Thoracic aorta (tissue), 2 donors: ENCODE data around the gene MAMDC4. TPM values are rescaled to one million over a fixed set of nuclear protein-coding genes. Genes with fewer than 3 reads are reported as not detected.
A peak's percentile ranks its signal among the peaks of the same experiment; 100 is the strongest.
"Not testable (repeated sequence)": the region's sequence is repeated elsewhere in the genome, so short reads cannot be mapped to it uniquely, and the experiment has no call there.

Experiments
- ATAC-seq: fragments of 150-250 bp; one replicate; pipeline ENCODE4 v1.8.0; 2017; ENCODE audit warnings: low read depth; ENCODE audit not compliant: insufficient number of reproducible peaks, low FRiP score
- DNase-seq: peaks from one replicate; pipeline ENCODE4 v3.0.0-alpha.2; 2020; ENCODE audit warnings: low spot score
- H3K27ac ChIP-seq, 2 donors: fragments of 200-600 bp; sonication (generic); 1 replicate in 1 of 2; 2 replicates in 1 of 2; pipeline ENCODE4 v1.5.1; 2016; ENCODE audit warnings: mild to moderate bottlenecking in 2 of 2, moderate library complexity in 2 of 2
- H3K27me3 ChIP-seq: fragments of 200-600 bp; sonication (generic); replicated peaks from 2 replicates; pipeline ENCODE4 v1.6.0; 2016; ENCODE audit warnings: mild to moderate bottlenecking; ENCODE audit not compliant: insufficient read depth
- H3K36me3 ChIP-seq: fragments of 200-600 bp; sonication (generic); one replicate; pipeline ENCODE4 v1.5.1; 2016
- H3K4me1 ChIP-seq, 2 donors: fragments of 200-600 bp; sonication (generic); 1 replicate in 1 of 2; 2 replicates in 1 of 2; pipeline versions ENCODE4 v1.5.1 to v1.6.0; 2016; ENCODE audit warnings: low read depth in 2 of 2, mild to moderate bottlenecking in 1 of 2; ENCODE audit not compliant: control insufficient read depth in 1 of 2
- H3K4me3 ChIP-seq: fragments of 200-600 bp; sonication (generic); 2 replicates; pipeline ENCODE4 v1.5.1; 2016; ENCODE audit warnings: mild to moderate bottlenecking
- H3K9me3 ChIP-seq: fragments of 200-600 bp; sonication (generic); 2 replicates; pipeline ENCODE4 v1.5.1; 2016
- total RNA-seq, 2 donors: library from RNA; depleted of rRNA; stranded (reverse); fragments of >200 nt; gene quantifications; one replicate each; pipeline versions ENCODE4 v1.1.0 to v1.2.3, GENCODE V29; 2016
- TF ChIP-seq, protein P1 (sequence below): fragments of 200-600 bp; sonication (generic); IDR thresholded peaks from one replicate; pipeline ENCODE4 v1.5.1; 2019; ENCODE audit warnings: antibody characterized with exemption

The MAMDC4 gene
- total RNA-seq, 2 donors from 2014 or later = 1.8 to 2.8 TPM

DNA sequence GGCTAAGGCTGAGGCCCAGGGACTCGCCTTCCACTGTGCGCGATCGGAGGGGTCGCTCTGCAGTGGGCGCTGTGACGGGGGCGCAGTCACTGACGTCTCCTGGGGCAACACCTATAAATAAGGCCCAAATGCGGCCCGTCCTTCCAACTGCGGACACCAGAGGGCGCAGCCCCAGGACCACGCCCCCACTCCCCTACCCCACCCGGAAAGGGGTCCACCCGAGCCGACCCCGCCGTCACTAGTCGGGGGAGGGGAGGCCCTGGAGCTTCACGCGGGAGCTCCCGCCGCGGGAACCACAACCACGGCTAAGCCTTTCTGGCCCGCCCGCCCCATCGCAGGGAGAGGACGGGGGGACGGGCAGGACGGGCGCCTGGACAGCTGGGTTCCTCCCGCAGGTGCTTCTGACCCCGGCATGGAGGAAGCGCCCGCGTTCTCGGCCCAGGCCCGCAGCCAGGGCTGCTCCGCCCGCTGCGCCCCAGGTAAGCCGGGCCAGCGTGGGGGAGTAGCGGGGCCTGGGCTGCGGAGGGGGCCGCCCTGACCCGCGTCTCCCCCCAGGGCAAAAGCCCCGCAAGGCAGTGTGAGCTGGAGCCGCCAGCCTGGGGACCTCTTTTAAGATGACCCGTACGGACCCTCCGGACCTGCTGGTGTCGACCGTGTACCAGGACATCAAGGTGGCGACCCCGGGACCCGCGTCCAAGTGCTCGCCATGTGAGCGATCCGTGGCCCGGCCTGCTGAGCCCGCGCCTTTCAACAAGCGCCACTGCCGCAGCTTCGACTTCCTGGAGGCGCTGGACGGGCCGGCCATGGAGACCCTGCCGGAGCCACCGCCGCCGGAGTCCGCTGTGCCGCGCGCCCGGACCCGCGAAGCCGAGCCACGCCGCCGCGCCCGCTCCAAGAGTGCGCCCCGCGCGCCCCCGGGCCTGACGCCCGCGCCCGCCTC lies 8.1 kb upstream of the MAMDC4 start:
- not testable (repeated sequence) for ATAC-seq, H3K27me3 ChIP-seq
- peaks cover 11 to 52% of the 10 kb centered on the region in 2 donors for H3K4me1 ChIP-seq

DNA sequence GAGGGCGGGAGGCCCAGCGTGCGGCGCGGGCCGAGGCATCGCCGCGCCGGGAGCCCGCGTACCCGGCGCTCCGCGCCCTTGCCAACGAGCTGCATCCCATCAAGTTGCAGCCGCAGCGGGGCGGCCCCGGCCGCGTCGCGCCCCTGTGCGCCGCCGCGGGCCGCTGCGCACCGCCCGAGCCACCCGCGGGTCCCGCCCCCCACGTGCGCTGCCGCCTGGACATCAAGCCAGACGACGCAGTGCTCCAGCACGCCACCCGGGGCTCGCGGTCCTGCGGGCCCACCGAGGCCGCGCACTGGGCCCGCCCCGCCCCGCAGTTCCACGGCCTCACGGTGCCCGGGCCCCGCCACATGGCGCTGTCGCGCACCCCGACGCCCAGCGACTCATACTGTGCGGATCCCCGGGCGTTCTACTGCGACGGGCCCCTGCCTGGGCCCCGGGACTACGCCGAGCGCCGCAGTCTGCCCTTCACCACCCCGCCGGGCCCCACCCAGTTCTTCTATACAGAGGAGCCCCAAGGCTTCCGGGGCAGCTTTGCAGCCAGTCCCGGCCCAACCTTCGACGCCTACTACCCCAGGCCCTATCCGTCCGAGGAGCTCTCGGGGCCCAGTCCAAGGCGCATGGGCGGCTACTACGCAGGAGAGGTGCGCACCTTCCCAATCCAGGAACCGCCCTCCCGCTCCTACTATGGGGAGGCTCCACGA lies 7.2 kb upstream of the MAMDC4 start:
- Histone ChIP-seq H3K27me3 (peaks cover 7% of the 10 kb centered on the region), H3K9me3 (no peaks in the 10 kb centered on the region), H3K27ac (no peak overlapping the region), H3K36me3 (no peaks in the 10 kb centered on the region), H3K4me1 (peaks cover 14 to 56% of the 10 kb centered on the region in 2 donors), H3K4me3 (no peak overlapping the region)
- TF ChIP-seq, protein P1, sequence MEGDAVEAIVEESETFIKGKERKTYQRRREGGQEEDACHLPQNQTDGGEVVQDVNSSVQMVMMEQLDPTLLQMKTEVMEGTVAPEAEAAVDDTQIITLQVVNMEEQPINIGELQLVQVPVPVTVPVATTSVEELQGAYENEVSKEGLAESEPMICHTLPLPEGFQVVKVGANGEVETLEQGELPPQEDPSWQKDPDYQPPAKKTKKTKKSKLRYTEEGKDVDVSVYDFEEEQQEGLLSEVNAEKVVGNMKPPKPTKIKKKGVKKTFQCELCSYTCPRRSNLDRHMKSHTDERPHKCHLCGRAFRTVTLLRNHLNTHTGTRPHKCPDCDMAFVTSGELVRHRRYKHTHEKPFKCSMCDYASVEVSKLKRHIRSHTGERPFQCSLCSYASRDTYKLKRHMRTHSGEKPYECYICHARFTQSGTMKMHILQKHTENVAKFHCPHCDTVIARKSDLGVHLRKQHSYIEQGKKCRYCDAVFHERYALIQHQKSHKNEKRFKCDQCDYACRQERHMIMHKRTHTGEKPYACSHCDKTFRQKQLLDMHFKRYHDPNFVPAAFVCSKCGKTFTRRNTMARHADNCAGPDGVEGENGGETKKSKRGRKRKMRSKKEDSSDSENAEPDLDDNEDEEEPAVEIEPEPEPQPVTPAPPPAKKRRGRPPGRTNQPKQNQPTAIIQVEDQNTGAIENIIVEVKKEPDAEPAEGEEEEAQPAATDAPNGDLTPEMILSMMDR = no peak
- DNase-seq (no peak), ATAC-seq (no peak)

More for the DNA sequence above, 8.1 kb upstream of the MAMDC4 start:
- not testable (repeated sequence) for H3K27ac ChIP-seq, DNase-seq, H3K36me3 ChIP-seq, H3K9me3 ChIP-seq
- TF ChIP-seq, protein P1 = peak; percentile 75
- peak overlapping the region; percentile 39 for H3K4me3 ChIP-seq

DNA sequence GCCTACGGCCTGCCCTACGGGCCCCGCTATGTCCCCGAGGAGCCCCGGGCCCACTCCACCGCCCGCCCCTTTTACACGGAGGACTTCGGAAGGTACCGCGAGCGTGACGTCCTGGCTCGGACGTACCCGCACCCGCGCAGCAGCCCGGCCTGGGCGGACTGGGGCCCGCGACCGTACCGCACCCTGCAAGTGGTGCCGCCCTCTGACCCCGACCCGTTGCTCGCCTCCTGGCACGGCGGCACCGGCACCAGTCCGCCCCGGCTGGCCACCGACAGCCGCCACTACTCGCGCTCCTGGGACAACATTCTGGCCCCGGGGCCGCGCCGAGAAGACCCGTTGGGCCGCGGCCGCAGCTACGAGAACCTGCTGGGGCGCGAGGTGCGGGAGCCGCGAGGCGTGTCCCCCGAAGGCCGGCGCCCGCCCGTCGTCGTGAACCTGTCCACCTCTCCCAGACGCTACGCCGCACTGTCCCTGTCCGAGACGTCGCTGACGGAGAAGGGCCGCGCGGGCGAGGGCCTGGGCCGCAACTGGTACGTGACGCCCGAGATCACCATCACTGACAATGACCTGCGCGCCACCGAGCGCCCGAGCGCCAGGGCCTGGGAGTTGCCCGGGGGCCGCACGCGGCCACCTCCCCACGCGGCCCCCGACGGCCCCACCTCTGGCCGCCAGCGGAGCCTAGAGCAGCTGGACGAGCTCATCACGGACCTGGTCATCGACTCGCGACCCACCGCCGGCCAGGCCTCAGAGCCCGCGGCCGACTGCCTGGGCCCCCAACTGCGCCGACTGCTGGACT lies 6.5 kb upstream of the MAMDC4 start:
- H3K36me3 ChIP-seq = no peaks in the 10 kb centered on the region
- ATAC-seq = no peak
- H3K9me3 ChIP-seq = no peaks in the 10 kb centered on the region
- TF ChIP-seq, protein P1 = no peak
- peaks cover 7% of the 10 kb centered on the region for H3K27me3 ChIP-seq
- H3K27ac ChIP-seq = no peak overlapping the region
- DNase-seq = no peak
- no peak overlapping the region for H3K4me3 ChIP-seq
- peaks cover 17 to 63% of the 10 kb centered on the region in 2 donors for H3K4me1 ChIP-seq

DNA sequence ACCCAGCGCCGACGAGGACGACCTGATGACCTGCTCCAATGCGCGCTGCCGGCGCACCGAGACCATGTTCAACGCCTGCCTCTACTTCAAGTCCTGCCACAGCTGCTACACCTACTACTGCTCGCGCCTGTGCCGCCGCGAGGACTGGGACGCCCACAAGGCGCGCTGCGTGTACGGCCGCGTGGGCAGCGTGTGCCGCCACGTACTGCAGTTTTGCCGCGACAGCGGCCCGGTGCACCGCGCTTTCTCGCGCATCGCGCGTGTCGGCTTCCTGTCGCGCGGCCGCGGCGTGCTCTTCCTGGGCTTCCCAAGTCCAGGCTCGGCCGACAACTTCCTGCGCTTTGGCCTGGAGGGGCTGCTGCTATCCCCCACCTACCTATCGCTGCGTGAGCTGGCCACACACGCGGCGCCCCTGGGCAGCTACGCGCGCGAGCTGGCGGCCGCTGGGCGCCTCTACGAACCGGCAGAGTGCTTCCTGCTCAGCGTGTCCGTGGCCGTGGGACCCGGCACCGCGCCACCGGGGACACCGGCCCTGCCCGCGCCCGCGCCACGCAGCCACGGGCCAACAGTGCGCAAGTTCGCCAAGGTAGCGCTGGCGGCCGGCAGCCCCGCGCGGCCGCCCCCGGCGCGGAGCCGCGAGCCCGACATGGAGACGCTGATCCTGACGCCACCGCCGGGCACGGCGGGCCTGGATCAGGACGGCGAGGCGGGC lies 5.6 kb upstream of the MAMDC4 start:
- TF ChIP-seq, protein P1 = no peak
- ATAC-seq (no peak), DNase-seq (no peak)
- H3K27ac ChIP-seq = no peak overlapping the region
- H3K27me3 ChIP-seq = peaks cover 7% of the 10 kb centered on the region
- peaks cover 17 to 63% of the 10 kb centered on the region in 2 donors for H3K4me1 ChIP-seq
- no peaks in the 10 kb centered on the region for H3K9me3 ChIP-seq
- peak overlapping the region; percentile 99 for H3K4me3 ChIP-seq
- H3K36me3 ChIP-seq = no peaks in the 10 kb centered on the region
